Erythroblast (primary cell): ENCODE data around the gene WDPCP.

Source experiments
- GATA1 ChIP-seq: IDR thresholded peaks from 2 replicates; pipeline ENCODE4 v1.6.1; 2011; ENCODE audit warnings: low read depth, mild to moderate bottlenecking, control low read depth, low read length, moderate library complexity
- POLR2A ChIP-seq: IDR thresholded peaks from 2 replicates; pipeline ENCODE4 v1.6.1; 2011; ENCODE audit warnings: mild to moderate bottlenecking, low read length

GRCh38 chr2:63432373-63432772, 155.9 kb downstream of the WDPCP start:
- TF ChIP-seq POLR2A, result no peak
- TF ChIP-seq GATA1, result no peak
